ENCODE results near the gene NCL. TPM values are rescaled to one million over a fixed set of nuclear protein-coding genes. Genes with fewer than 3 reads are reported as not detected.

Gene NCL
- total and polyA plus RNA-seq, 7 donors: 221 to 632 (median 382) TPM

GRCh38 chr2:231425811-231426703, 38.2 kb downstream of the NCL start:
- TF ChIP-seq, protein P1, sequence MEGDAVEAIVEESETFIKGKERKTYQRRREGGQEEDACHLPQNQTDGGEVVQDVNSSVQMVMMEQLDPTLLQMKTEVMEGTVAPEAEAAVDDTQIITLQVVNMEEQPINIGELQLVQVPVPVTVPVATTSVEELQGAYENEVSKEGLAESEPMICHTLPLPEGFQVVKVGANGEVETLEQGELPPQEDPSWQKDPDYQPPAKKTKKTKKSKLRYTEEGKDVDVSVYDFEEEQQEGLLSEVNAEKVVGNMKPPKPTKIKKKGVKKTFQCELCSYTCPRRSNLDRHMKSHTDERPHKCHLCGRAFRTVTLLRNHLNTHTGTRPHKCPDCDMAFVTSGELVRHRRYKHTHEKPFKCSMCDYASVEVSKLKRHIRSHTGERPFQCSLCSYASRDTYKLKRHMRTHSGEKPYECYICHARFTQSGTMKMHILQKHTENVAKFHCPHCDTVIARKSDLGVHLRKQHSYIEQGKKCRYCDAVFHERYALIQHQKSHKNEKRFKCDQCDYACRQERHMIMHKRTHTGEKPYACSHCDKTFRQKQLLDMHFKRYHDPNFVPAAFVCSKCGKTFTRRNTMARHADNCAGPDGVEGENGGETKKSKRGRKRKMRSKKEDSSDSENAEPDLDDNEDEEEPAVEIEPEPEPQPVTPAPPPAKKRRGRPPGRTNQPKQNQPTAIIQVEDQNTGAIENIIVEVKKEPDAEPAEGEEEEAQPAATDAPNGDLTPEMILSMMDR (IDR thresholded peaks at IDR 0.05): no peak
- ATAC-seq: no peak
- Histone ChIP-seq H3K27ac (no peak overlapping the region), H3K9me3 (no peaks in the 10 kb centered on the region), H3K36me3 (ENCODE audit: insufficient read depth in 1 of 2, low read depth in 1 of 2) (no peaks in the 10 kb centered on the region), H3K4me1 (no peaks in the 10 kb centered on the region), H3K27me3 (ENCODE audit: insufficient read depth in 3 of 3, low read length in 2 of 3) (no peaks in the 10 kb centered on the region), H3K4me3 (no peak overlapping the region)
- intact Hi-C loops (cut with DNase I): no loop called here
- 48 to 57% (median 50%) methylated on average over 21 of the region's 21 CpGs for WGBS, 3 donors
- DNase-seq: no peak

DNA sequence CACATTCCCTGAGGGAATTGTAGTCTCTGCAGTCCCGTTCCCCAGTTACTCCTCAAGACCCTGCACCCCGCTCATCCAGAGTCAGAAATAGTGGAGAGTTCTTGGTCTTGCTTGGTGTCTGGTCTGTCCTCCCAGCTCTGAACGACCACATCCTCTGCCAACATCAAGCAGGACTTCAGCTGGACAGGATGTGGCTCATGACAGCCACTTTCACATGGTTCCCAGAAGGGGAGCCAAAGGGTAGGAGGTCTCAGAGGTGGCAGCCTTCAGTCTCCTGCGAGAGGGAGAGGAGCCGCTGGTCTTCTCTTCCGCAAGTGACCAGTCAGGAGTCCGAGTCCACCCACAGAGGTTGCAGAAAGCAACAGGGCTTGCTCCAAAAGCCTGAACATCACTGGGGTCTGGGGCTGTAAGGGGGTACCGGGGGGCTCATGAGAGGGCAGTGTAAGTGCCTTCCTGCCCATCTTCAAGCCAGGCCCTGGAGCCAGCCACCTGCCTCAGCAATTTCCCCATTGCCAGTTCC, 38.9 kb downstream of the NCL start:
- TF ChIP-seq, protein P1 (IDR thresholded peaks at IDR 0.05): no peak
- WGBS, 3 donors: 51 to 57% (median 57%) methylated on average over 8 of the region's 8 CpGs
- no peak for ATAC-seq
- Histone ChIP-seq H3K27me3 (ENCODE audit: insufficient read depth in 3 of 3, low read length in 2 of 3) (no peaks in the 10 kb centered on the region), H3K9me3 (no peaks in the 10 kb centered on the region), H3K4me1 (no peaks in the 10 kb centered on the region), H3K27ac (no peak overlapping the region), H3K36me3 (ENCODE audit: insufficient read depth in 1 of 2, low read depth in 1 of 2) (no peaks in the 10 kb centered on the region), H3K4me3 (no peak overlapping the region)
- intact Hi-C loops (cut with DNase I): no loop called here
- DNase-seq: no peak

DNA sequence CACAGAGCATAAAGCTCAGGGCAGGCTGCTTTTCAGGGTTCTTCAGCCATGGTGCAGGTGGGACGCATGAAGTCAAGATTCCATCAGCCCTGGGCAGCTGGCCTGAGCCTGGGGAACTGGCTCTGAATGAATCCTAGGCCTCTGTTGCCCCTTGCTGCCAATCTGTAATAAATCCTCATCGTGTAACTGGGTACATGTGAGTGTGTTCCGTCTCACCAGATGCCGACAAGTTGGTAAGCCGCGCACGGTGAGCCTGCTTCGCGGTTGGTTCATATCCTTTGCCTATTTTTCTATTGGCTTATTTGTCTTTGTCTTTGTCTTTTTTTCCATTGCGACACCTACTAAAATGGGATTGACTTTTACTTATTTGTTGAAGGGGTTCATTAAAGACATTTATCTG, 41.1 kb downstream of the NCL start:
- intact Hi-C loops (cut with DNase I): no loop called here
- no peak for DNase-seq
- Histone ChIP-seq H3K4me3 (no peak overlapping the region), H3K27me3 (ENCODE audit: insufficient read depth in 3 of 3, low read length in 2 of 3) (no peaks in the 10 kb centered on the region), H3K27ac (no peak overlapping the region), H3K36me3 (ENCODE audit: insufficient read depth in 1 of 2, low read depth in 1 of 2) (no peaks in the 10 kb centered on the region), H3K9me3 (no peaks in the 10 kb centered on the region), H3K4me1 (no peaks in the 10 kb centered on the region)
- no peak for ATAC-seq
- TF ChIP-seq, protein P1 (IDR thresholded peaks at IDR 0.05): no peak
- 81 to 93% (median 85%) methylated on average over 10 of the region's 10 CpGs for WGBS, 3 donors

DNA sequence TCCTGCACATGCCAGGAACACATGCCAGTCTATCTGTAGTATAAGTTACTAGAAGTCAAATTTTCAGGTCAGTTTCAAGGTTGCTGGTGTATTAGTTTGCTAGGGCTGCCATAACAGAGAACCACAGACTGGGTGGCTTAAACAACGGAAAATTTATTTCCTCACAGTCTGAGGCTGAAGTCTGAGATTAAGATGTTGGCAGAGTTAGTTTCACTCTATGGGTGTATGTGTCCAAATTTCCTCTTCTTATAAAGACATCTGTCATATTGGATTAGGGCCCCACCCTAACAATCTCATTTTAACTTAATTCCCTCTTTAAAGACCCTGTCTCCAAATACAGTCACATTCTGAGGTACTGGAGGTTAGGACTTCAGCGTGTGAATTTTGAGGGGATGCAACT, 42.2 kb downstream of the NCL start:
- DNase-seq: no peak
- TF ChIP-seq, protein P1 (IDR thresholded peaks at IDR 0.05): no peak
- intact Hi-C loops (cut with DNase I): no loop called here
- no peak overlapping the region for H3K27ac ChIP-seq
- no peaks in the 10 kb centered on the region for H3K27me3 ChIP-seq (ENCODE audit: insufficient read depth in 3 of 3, low read length in 2 of 3)
- no peak for ATAC-seq
- H3K9me3 ChIP-seq: no peaks in the 10 kb centered on the region
- H3K36me3 ChIP-seq (ENCODE audit: insufficient read depth in 1 of 2, low read depth in 1 of 2): no peaks in the 10 kb centered on the region
- no peak overlapping the region for H3K4me3 ChIP-seq
- 78 to 87% (median 78%) methylated on average over 2 of the region's 2 CpGs for WGBS, 3 donors
- no peaks in the 10 kb centered on the region for H3K4me1 ChIP-seq

Measured in psoas muscle (tissue), 8 donors.